ENCODE measurements around the gene RNF183.

DNA sequence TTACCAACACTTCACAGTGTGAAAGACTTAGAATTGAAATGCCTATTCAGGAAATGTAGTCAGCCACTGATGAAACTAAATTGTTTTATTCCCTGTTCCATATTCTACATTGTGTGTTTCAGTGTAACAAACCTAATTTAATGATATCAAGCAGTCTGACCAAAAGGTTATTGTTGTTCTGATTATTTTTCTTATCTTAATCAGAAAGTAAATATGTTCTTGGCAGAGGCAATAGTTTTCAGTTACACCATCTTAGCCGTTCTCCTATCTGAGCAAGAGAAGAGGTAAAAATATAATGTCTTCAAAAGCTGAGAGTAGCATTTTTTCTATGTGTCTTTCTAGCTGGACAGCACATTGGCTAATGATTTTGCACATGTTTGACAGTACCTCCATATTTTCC is 44.9 kb downstream of the RNF183 start:
- TF ChIP-seq, protein P1, sequence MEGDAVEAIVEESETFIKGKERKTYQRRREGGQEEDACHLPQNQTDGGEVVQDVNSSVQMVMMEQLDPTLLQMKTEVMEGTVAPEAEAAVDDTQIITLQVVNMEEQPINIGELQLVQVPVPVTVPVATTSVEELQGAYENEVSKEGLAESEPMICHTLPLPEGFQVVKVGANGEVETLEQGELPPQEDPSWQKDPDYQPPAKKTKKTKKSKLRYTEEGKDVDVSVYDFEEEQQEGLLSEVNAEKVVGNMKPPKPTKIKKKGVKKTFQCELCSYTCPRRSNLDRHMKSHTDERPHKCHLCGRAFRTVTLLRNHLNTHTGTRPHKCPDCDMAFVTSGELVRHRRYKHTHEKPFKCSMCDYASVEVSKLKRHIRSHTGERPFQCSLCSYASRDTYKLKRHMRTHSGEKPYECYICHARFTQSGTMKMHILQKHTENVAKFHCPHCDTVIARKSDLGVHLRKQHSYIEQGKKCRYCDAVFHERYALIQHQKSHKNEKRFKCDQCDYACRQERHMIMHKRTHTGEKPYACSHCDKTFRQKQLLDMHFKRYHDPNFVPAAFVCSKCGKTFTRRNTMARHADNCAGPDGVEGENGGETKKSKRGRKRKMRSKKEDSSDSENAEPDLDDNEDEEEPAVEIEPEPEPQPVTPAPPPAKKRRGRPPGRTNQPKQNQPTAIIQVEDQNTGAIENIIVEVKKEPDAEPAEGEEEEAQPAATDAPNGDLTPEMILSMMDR (IDR thresholded peaks at IDR 0.05; ENCODE audit: insufficient read depth, low read length, poor library complexity, severe bottlenecking): no peak
- TF ChIP-seq EZH2phosphoT487 (conservative IDR thresholded peaks at IDR 0.05; ENCODE audit: low read length): no peak
